H1 (cell line): ENCODE measurements around the gene PTPRR. TPM values are rescaled to one million over a fixed set of nuclear protein-coding genes. Genes with fewer than 3 reads are reported as not detected.

Experiments used
- CTCF ChIA-PET: fragments of 300-600 bp; sonication (Branson Sonifier 250); formaldehyde crosslinking; loops from one replicate; lab custom pipeline; 2021; ENCODE audit not compliant: partially characterized antibody; lab: Charles Lee
- POLR2A ChIA-PET: fragments of 300-600 bp; sonication (Branson Sonifier 250); formaldehyde crosslinking; loops from one replicate; lab custom pipeline; 2021; ENCODE audit warnings: inconsistent platforms; ENCODE audit not compliant: partially characterized antibody; lab: Charles Lee
- DNase-seq, 2 experiments: peaks; one replicate each; pipeline versions ENCODE4 v3.0.0 to v3.0.0-alpha.2; 2010 to 2022; ENCODE audit warnings: low spot score in 2 of 2, low read depth in 1 of 2, mixed read lengths in 1 of 2
- FAIRE-seq: peaks from 2 replicates; lab custom pipeline; 2011; peaks lifted over from hg19 to GRCh38; lab: Jason Lieb, UNC
- H2AFZ ChIP-seq: 2 replicates; pipeline ENCODE4 v1.8.1; 2012; ENCODE audit warnings: low read length, inconsistent platforms
- H2AK5ac ChIP-seq: 2 replicates; pipeline ENCODE4 v1.6.1; 2013; ENCODE audit warnings: low read depth, low read length
- H2BK120ac ChIP-seq: replicated peaks from 2 replicates; pipeline ENCODE3; 2013; ENCODE audit warnings: low read depth, low read length, inconsistent platforms
- H2BK12ac ChIP-seq: 2 replicates; pipeline ENCODE4 v1.6.1; 2013; ENCODE audit warnings: low read depth, low read length
- H2BK15ac ChIP-seq: 2 replicates; pipeline ENCODE4 v1.6.1; 2013; ENCODE audit warnings: low read length
- H2BK20ac ChIP-seq: 2 replicates; pipeline ENCODE4 v1.6.1; 2013; ENCODE audit warnings: low read length
- H2BK5ac ChIP-seq: 2 replicates; pipeline ENCODE4 v1.6.1; 2013; ENCODE audit warnings: low read depth, low read length
- H3K14ac ChIP-seq: 2 replicates; pipeline ENCODE4 v1.6.1; 2013; ENCODE audit warnings: inconsistent platforms; ENCODE audit not compliant: insufficient read length
- H3K18ac ChIP-seq: 2 replicates; pipeline ENCODE4 v1.6.1; 2013; ENCODE audit warnings: low read length; ENCODE audit errors: extremely low read depth
- H3K23ac ChIP-seq: 2 replicates; pipeline ENCODE4 v1.6.1; 2013; ENCODE audit warnings: inconsistent platforms; ENCODE audit not compliant: insufficient read length
- H3K23me2 ChIP-seq: 2 replicates; pipeline ENCODE4 v1.6.1; 2013; ENCODE audit warnings: low read depth, low read length
- H3K27ac ChIP-seq: 2 replicates; pipeline ENCODE4 v1.6.1; 2011; ENCODE audit warnings: low read depth, low read length, inconsistent platforms
- H3K27me3 ChIP-seq, 4 experiments: replicated peaks in 1 of 4; 1 replicate in 1 of 4; 2 replicates in 3 of 4; pipeline versions ENCODE4 v1.6.1 to v1.8.1; 2011 to 2013; ENCODE audit warnings: low read length in 3 of 4, mild to moderate bottlenecking in 3 of 4, inconsistent platforms in 2 of 4, mixed read lengths in 2 of 4, moderate library complexity in 1 of 4; ENCODE audit not compliant: control insufficient read depth in 3 of 4, insufficient read depth in 3 of 4; ENCODE audit errors: extremely low read depth in 1 of 4
- H3K36me3 ChIP-seq, 4 experiments: 2 replicates each; pipeline versions ENCODE4 v1.6.1 to v1.8.1; 2011 to 2013; ENCODE audit warnings: mild to moderate bottlenecking in 4 of 4, low read length in 3 of 4, moderate library complexity in 2 of 4, control low read depth in 1 of 4, inconsistent platforms in 1 of 4; ENCODE audit not compliant: insufficient read depth in 4 of 4, control insufficient read depth in 2 of 4
- H3K4ac ChIP-seq: replicated peaks from 2 replicates; pipeline ENCODE3; 2013; ENCODE audit warnings: low read length, low read depth, mixed read lengths, inconsistent platforms; ENCODE audit not compliant: insufficient read length
- H3K4me1 ChIP-seq, 4 experiments: replicated peaks in 1 of 4; 1 replicate in 1 of 4; 2 replicates in 3 of 4; pipeline versions ENCODE4 v1.6.1 to v1.8.1; 2011 to 2013; ENCODE audit warnings: low read length in 3 of 4, inconsistent platforms in 2 of 4, mixed read lengths in 1 of 4; ENCODE audit not compliant: insufficient read depth in 4 of 4, control insufficient read depth in 3 of 4
- H3K4me2 ChIP-seq, 2 experiments: 2 replicates each; pipeline versions ENCODE4 v1.6.1 to v1.8.1; 2011 to 2013; ENCODE audit warnings: low read depth in 2 of 2, low read length in 2 of 2, control low read depth in 1 of 2, inconsistent platforms in 1 of 2, mild to moderate bottlenecking in 1 of 2; ENCODE audit not compliant: insufficient read depth in 1 of 2
- H3K4me3 ChIP-seq, 4 experiments: fragments of 200-600, 300-600 bp in 1 of 4; sonication (generic), shearing (Covaris generic), sonication (Bioruptor Twin) in 1 of 4; 2 replicates each; pipeline versions ENCODE4 v1.5.1 to v1.8.1; 2011 to 2016; ENCODE audit warnings: low read length in 4 of 4, low read depth in 3 of 4, control low read depth in 2 of 4, inconsistent platforms in 2 of 4, mild to moderate bottlenecking in 2 of 4, mixed read lengths in 1 of 4, moderate library complexity in 1 of 4; ENCODE audit not compliant: insufficient read depth in 2 of 4; ENCODE audit errors: extremely low read depth in 1 of 4
- H3K56ac ChIP-seq: replicated peaks from 2 replicates; pipeline ENCODE3; 2013; ENCODE audit warnings: low read depth, mild to moderate bottlenecking, mixed read lengths, low read length, inconsistent platforms; ENCODE audit not compliant: insufficient read length
- H3K79me1 ChIP-seq: 2 replicates; pipeline ENCODE4 v1.6.1; 2013; ENCODE audit warnings: low read depth, low read length, control low read depth
- H3K79me2 ChIP-seq, 2 experiments: 2 replicates each; pipeline versions ENCODE4 v1.6.1 to v1.8.1; 2012 to 2013; ENCODE audit warnings: low read length in 2 of 2, mild to moderate bottlenecking in 2 of 2, inconsistent platforms in 1 of 2; ENCODE audit not compliant: insufficient read depth in 2 of 2, control insufficient read depth in 1 of 2
- H3K9ac ChIP-seq, 4 experiments: replicated peaks in 1 of 4; 1 replicate in 1 of 4; 2 replicates in 3 of 4; pipeline versions ENCODE4 v1.6.1 to v1.8.1; 2011 to 2013; ENCODE audit warnings: low read depth in 3 of 4, low read length in 3 of 4, control low read depth in 2 of 4, mild to moderate bottlenecking in 2 of 4, moderate library complexity in 2 of 4, inconsistent platforms in 1 of 4; ENCODE audit errors: extremely low read depth in 1 of 4
- H3K9me3 ChIP-seq, 2 experiments: 2 replicates each; pipeline versions ENCODE4 v1.6.1 to v1.8.1; 2012 to 2013; ENCODE audit warnings: mild to moderate bottlenecking in 2 of 2, moderate library complexity in 2 of 2, control low read depth in 1 of 2, inconsistent platforms in 1 of 2, low read depth in 1 of 2, low read length in 1 of 2, mixed read lengths in 1 of 2; ENCODE audit not compliant: insufficient read depth in 2 of 2
- H4K20me1 ChIP-seq, 2 experiments: replicated peaks in 1 of 2; 2 replicates each; pipeline versions ENCODE3 to v1.8.1; 2011 to 2013; ENCODE audit warnings: inconsistent platforms in 2 of 2, low read length in 2 of 2, mild to moderate bottlenecking in 1 of 2; ENCODE audit not compliant: insufficient read depth in 2 of 2, control insufficient read depth in 1 of 2
- H4K5ac ChIP-seq: 2 replicates; pipeline ENCODE4 v1.6.1; 2013; ENCODE audit warnings: low read length, low read depth, mixed read lengths, inconsistent platforms; ENCODE audit not compliant: insufficient read length
- H4K8ac ChIP-seq: 2 replicates; pipeline ENCODE4 v1.8.0; 2013; ENCODE audit warnings: mild to moderate bottlenecking, moderate library complexity, low read length, inconsistent platforms; ENCODE audit not compliant: insufficient read depth; ENCODE audit errors: extremely low read depth
- H4K91ac ChIP-seq: replicated peaks from 2 replicates; pipeline ENCODE3; 2013; ENCODE audit warnings: low read length, mixed read lengths, inconsistent platforms; ENCODE audit not compliant: insufficient read length
- HDAC2 ChIP-seq, 2 experiments: fragments of 300-600 bp in 1 of 2; sonication (generic) in 1 of 2; IDR thresholded peaks; 2 replicates each; pipeline ENCODE4 v1.6.1; 2011 to 2012; ENCODE audit warnings: low read depth in 2 of 2, low read length in 2 of 2, mild to moderate bottlenecking in 2 of 2, moderate library complexity in 2 of 2, borderline replicate concordance in 1 of 2, inconsistent platforms in 1 of 2
- KDM1A ChIP-seq: fragments of 200-600, 300-600 bp; sonication (generic); IDR thresholded peaks from 2 replicates; pipeline ENCODE4 v1.7.1; 2016; ENCODE audit warnings: mild to moderate bottlenecking, low read length, borderline replicate concordance
- TAF7 ChIP-seq: optimal IDR thresholded peaks from 2 replicates; pipeline ENCODE3; 2011; ENCODE audit warnings: low read depth, mild to moderate bottlenecking, inconsistent platforms, low read length, moderate library complexity, borderline replicate concordance
- WGBS, 2 experiments: shearing (Covaris generic) in 1 of 2; methylation state at CpG; one replicate each; pipeline versions ENCODE4 v1.1.6 to v1.1.7; 2013 to 2015; ENCODE audit warnings: low lambda C conversion rate in 2 of 2, mixed read lengths in 2 of 2, inconsistent platforms in 1 of 2, low coverage in 1 of 2, missing lambda C conversion rate in 1 of 2; ENCODE audit not compliant: insufficient replicate concordance in 2 of 2, insufficient coverage in 1 of 2, insufficient read length in 1 of 2; ENCODE audit errors: extremely low coverage in 1 of 2, missing lambda C conversion rate in 1 of 2; 5-methylcytosine and 5-hydroxymethylcytosine counted together
- polyA plus RNA-seq, 7 experiments: library from polyadenylated mRNA; depleted of rRNA in 3 of 7; stranded (reverse) in 5 of 7; unstranded in 2 of 7; fragments of >200 nt in 5 of 7; fragments of 200-250 nt in 2 of 7; gene quantifications; 1 replicate in 5 of 7; 2 replicates in 1 of 7; 4 replicates in 1 of 7; pipeline versions ENCODE4 v1.2.1 to v1.2.3, GENCODE V29; 2011 to 2013; ENCODE audit warnings: missing spikeins in 2 of 7, mixed read lengths in 2 of 7
- total RNA-seq: library from RNA; stranded (reverse); fragmentation: NEBNext Ultra II Directional; extraction: Animal tissue kit (Norgen Biotek cat#: 25700); gene quantifications from 2 replicates; pipeline ENCODE4 v1.2.1, GENCODE V29; 2021

PTPRR gene
- total and polyA plus RNA-seq, 2 of the 8 experiments (the other 6 are each of a cell fraction or from before 2014, with no cell fraction given) = 0.07 to 0.35 TPM

GRCh38 chr12:70686907-70687306 lies 233.6 kb downstream of the PTPRR start:
- no peaks in the 10 kb centered on the region for H3K23me2 ChIP-seq
- FAIRE-seq = no peak
- TF ChIP-seq HDAC2 (IDR thresholded peaks at IDR 0.05; ENCODE audit: borderline replicate concordance in 1 of 2, low read depth in 2 of 2, low read length in 2 of 2) (peak in 1 of 2 experiments; percentile 48; a peak in 1 of 4 replicates), KDM1A (peak; percentile 62; the same call in 1 of the 2 replicates), TAF7 (no peak)
- H3K4me3 ChIP-seq = no peak overlapping the region
- no peak overlapping the region for H3K4ac ChIP-seq
- no peak overlapping the region for H2BK5ac ChIP-seq
- no peak overlapping the region for H3K9ac ChIP-seq
- no peak overlapping the region for H3K56ac ChIP-seq
- no peak overlapping the region for H4K8ac ChIP-seq
- H3K4me1 ChIP-seq = peaks cover 0 to 5% (median 3%) of the 10 kb centered on the region in 4 experiments; a peak in 1 of 7 replicates
- no peak overlapping the region for H2AFZ ChIP-seq
- no peak overlapping the region for H2BK15ac ChIP-seq
- H3K79me1 ChIP-seq = no peaks in the 10 kb centered on the region
- no peaks in the 10 kb centered on the region for H3K36me3 ChIP-seq
- CTCF ChIA-PET = interaction anchor here (1.0 kb wide), 1 partner anchor 47 kb away, joined by 3 read pairs; no protein-coding TSS in a partner anchor
- no peak overlapping the region for H3K14ac ChIP-seq
- no peak for DNase-seq
- no peak overlapping the region for H4K91ac ChIP-seq
- H4K5ac ChIP-seq = no peak overlapping the region
- no peak overlapping the region for H3K4me2 ChIP-seq
- WGBS, 2 experiments = 74% methylated on average over 1 of the region's 1 CpG; no CpG with 5 or more reads in 1 of the 2 experiments
- no peaks in the 10 kb centered on the region for H3K9me3 ChIP-seq
- H2BK12ac ChIP-seq = no peak overlapping the region
- no peaks in the 10 kb centered on the region for H3K79me2 ChIP-seq
- no peak overlapping the region for H3K18ac ChIP-seq
- H3K23ac ChIP-seq = no peak overlapping the region
- H3K27me3 ChIP-seq = no peaks in the 10 kb centered on the region
- H4K20me1 ChIP-seq = no peaks in the 10 kb centered on the region
- no peak overlapping the region for H2AK5ac ChIP-seq
- POLR2A ChIA-PET = no interaction called here
- H2BK20ac ChIP-seq = no peak overlapping the region
- no peak overlapping the region for H2BK120ac ChIP-seq
- no peak overlapping the region for H3K27ac ChIP-seq
